ENCODE results near the gene THSD4.

THSD4 gene

GRCh38 chr15:71785996-71786395, 670.7 kb downstream of the THSD4 start:
- no peak for DNase-seq (ENCODE audit: low spot score)

- no peak for DNase-seq (ENCODE audit: low spot score)
Observed at GRCh38 chr15:71786673-71787072, 671.4 kb downstream of the THSD4 start.

GRCh38 chr15:71788646-71789579, 673.6 kb downstream of the THSD4 start:
- DNase-seq (ENCODE audit: low spot score) = no peak

- DNase-seq (ENCODE audit: low spot score) = no peak
Observed at GRCh38 chr15:71789616-71790015, 674.3 kb downstream of the THSD4 start.

GRCh38 chr15:71790081-71790480, 674.8 kb downstream of the THSD4 start:
- no peak for DNase-seq (ENCODE audit: low spot score)

GRCh38 chr15:71791975-71792374, 676.7 kb downstream of the THSD4 start:
- DNase-seq (ENCODE audit: low spot score) = no peak

GRCh38 chr15:71792521-71792920, 677.2 kb downstream of the THSD4 start:
- peak; percentile 37 for DNase-seq (ENCODE audit: low spot score)

GRCh38 chr15:71798641-71799040, 683.4 kb downstream of the THSD4 start:
- DNase-seq (ENCODE audit: low spot score) = no peak

- no peak for DNase-seq (ENCODE audit: low spot score)
Observed at GRCh38 chr15:71800190-71800589, 684.9 kb downstream of the THSD4 start.

- peak; percentile 61 for DNase-seq (ENCODE audit: low spot score)
Observed at GRCh38 chr15:71800835-71801745, 685.8 kb downstream of the THSD4 start.

- DNase-seq (ENCODE audit: low spot score) = no peak
Observed at GRCh38 chr15:71801935-71802655, 686.8 kb downstream of the THSD4 start.

- no peak for DNase-seq (ENCODE audit: low spot score)
Observed at GRCh38 chr15:71802770-71803169, 687.5 kb downstream of the THSD4 start.

GRCh38 chr15:71804226-71804625, 689.0 kb downstream of the THSD4 start:
- no peak for DNase-seq (ENCODE audit: low spot score)

- no peak for DNase-seq (ENCODE audit: low spot score)
Observed at GRCh38 chr15:71804695-71805470, 689.6 kb downstream of the THSD4 start.

- DNase-seq (ENCODE audit: low spot score) = no peak
Observed at GRCh38 chr15:71806452-71806931, 691.2 kb downstream of the THSD4 start.

- no peak for DNase-seq (ENCODE audit: low spot score)
Observed at GRCh38 chr15:71807125-71807629, 691.9 kb downstream of the THSD4 start.

GRCh38 chr15:71807691-71808091, 692.4 kb downstream of the THSD4 start:
- no peak for DNase-seq (ENCODE audit: low spot score)

GRCh38 chr15:71808311-71809020, 693.2 kb downstream of the THSD4 start:
- no peak for DNase-seq (ENCODE audit: low spot score)

- no peak for DNase-seq (ENCODE audit: low spot score)
Observed at GRCh38 chr15:71809346-71809745, 694.1 kb downstream of the THSD4 start.
